ENCODE measurements around the gene KRT16.

The KRT16 gene

DNA sequence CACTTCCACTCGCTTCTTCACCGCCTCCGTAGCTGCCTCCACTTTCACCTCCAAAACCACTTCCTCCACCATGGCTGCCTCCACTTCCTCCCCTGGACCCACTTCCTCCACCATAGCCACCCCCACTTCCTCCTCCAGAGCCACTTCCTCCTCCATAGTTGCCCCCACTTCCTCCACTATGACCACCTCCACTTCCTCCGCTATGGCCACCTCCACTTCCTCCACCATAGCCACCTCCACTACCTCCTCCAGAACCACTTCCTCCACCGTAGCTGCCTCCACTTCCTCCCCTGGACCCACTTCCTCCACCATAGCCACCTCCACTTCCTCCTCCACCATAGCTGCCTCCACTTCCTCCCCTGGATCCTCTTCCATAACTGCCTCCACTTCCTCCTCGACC, 45.2 kb downstream of the KRT16 start:
- TF ChIP-seq Cebpa-rat (IDR thresholded peaks at IDR 0.05), result no peak
- Histone ChIP-seq H3K27me3 (no peaks in the 10 kb centered on the region), H4K20me1 (no peaks in the 10 kb centered on the region), H3K27ac (no peak overlapping the region), H3K4me1 (peaks cover 7% of the 10 kb centered on the region), H3K4me2 (peak overlapping the region; percentile 17; the same call in 1 of the 2 replicates), H3K9ac (no peak overlapping the region), H3K4me3 (no peak overlapping the region), H3K9me3 (peaks cover 6% of the 10 kb centered on the region), H3K36me3 (no peaks in the 10 kb centered on the region)

DNA sequence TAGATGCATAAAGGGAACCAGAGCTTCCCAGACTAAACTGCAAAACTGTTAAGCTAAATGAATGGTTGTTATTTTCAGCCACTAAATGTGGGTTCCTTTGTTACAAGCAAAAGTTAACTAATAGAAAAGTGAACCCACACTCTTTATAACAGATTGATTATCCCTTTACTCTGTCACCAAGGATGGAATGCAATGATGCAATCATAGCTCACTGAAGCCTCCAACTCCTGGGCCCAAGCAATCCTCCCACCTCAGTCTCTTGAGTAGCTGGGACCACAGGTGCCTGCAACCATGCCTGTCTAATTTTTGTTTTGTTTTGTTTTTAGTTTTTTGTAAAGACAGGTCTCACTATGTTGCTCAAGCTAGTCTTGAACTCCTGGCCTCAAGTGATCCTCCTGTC, 47.2 kb downstream of the KRT16 start:
- Histone ChIP-seq H3K27me3 (no peaks in the 10 kb centered on the region), H3K4me1 (peaks cover 7% of the 10 kb centered on the region), H3K9ac (no peak overlapping the region), H3K4me3 (no peak overlapping the region), H3K9me3 (peaks cover 6% of the 10 kb centered on the region), H3K36me3 (no peaks in the 10 kb centered on the region), H3K27ac (no peak overlapping the region), H3K4me2 (no peak overlapping the region), H4K20me1 (no peaks in the 10 kb centered on the region)
- TF ChIP-seq Cebpa-rat (IDR thresholded peaks at IDR 0.05), result no peak

DNA sequence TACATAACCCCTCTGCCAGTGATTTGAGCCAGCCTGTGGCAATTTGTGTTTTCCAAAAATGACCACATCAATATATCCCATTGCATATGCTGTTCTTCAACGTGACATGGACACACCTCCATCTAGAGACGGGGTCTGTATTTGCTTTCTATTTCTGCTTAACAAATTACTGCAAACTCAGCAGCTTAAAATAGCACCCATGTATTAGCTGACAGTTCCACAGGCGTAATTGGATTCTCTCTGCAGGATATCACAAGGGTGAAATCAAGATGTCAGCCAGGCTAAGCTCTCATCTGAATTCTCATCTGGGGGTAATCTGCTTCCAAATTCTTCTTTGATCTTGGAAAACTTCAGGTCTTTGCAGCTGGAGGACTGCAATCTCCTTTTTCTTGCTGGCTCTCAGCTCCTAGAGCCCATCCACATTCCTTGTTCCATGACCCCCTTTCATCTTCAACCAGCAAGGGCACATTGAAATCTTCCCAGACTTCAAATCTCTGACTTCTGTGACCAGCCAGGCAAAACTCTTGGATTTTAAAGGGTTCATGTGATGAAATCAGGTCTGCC, 48.9 kb downstream of the KRT16 start:
- no peaks in the 10 kb centered on the region for H3K27me3 ChIP-seq
- no peak overlapping the region for H3K4me2 ChIP-seq
- H3K4me1 ChIP-seq, result peaks cover 7% of the 10 kb centered on the region
- no peak overlapping the region for H3K4me3 ChIP-seq
- H3K27ac ChIP-seq, result no peak overlapping the region
- no peak for TF ChIP-seq Cebpa-rat (IDR thresholded peaks at IDR 0.05)
- no peaks in the 10 kb centered on the region for H3K36me3 ChIP-seq
- no peaks in the 10 kb centered on the region for H4K20me1 ChIP-seq
- H3K9me3 ChIP-seq, result peaks cover 6% of the 10 kb centered on the region
- H3K9ac ChIP-seq, result no peak overlapping the region

DNA sequence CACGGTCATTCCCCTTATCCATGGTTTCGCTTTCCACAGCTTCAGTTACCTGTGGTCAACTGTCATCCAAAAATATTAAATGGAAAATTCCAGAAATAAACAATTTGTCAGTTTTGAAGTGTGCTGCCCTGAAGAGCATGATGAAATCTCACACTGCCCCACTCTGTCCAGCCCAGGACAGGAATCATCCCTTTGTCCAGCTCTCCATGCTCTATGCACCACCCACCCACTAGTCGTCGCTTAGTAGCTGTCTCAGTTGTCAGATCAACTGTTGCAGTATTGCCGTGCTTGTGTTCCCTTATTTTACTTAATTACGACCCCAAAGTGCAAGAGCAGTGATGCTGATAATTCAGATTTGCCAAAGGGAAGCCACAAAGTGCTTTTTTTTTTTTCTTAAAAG, 51.0 kb downstream of the KRT16 start:
- H3K4me1 ChIP-seq, result no peaks in the 10 kb centered on the region
- no peak overlapping the region for H3K9ac ChIP-seq
- no peaks in the 10 kb centered on the region for H4K20me1 ChIP-seq
- no peaks in the 10 kb centered on the region for H3K36me3 ChIP-seq
- H3K4me3 ChIP-seq, result no peak overlapping the region
- no peaks in the 10 kb centered on the region for H3K9me3 ChIP-seq
- H3K27me3 ChIP-seq, result no peaks in the 10 kb centered on the region
- H3K4me2 ChIP-seq, result no peak overlapping the region
- H3K27ac ChIP-seq, result no peak overlapping the region
- no peak for TF ChIP-seq Cebpa-rat (IDR thresholded peaks at IDR 0.05)

All from BLaER1 (cell line).